B cell (primary cell): ENCODE results near the gene DDAH1. TPM values are rescaled to one million over a fixed set of nuclear protein-coding genes. Genes with fewer than 3 reads are reported as not detected.

Source experiments
- ATAC-seq: fragments of 200-7000 bp; cut with Tn5 transposase; one replicate; pipeline ENCODE4 v1.10.0; 2021; ENCODE audit warnings: low read depth, mild to moderate bottlenecking, moderate number of reproducible peaks, moderate library complexity
- CTCF ChIA-PET: fragments of 350-600 bp; sonication (Branson Sonifier 250); formaldehyde crosslinking; loops from one replicate; lab custom pipeline; 2021; ENCODE audit warnings: antibody characterized with exemption, inconsistent platforms; lab: Charles Lee
- POLR2A ChIA-PET: fragments of 350-600 bp; sonication (Branson Sonifier 250); formaldehyde crosslinking; loops from one replicate; lab custom pipeline; 2021; ENCODE audit warnings: antibody characterized with exemption; lab: Charles Lee
- DNase-seq: peaks from one replicate; pipeline ENCODE4 v3.0.0; 2013
- H2AFZ ChIP-seq: 2 replicates; pipeline ENCODE4 v1.6.1; 2012; ENCODE audit warnings: mild to moderate bottlenecking, low read depth, low read length; ENCODE audit not compliant: insufficient read depth, poor library complexity, severe bottlenecking
- H3K27ac ChIP-seq, 2 donors: 1 replicate in 1 of 2; 2 replicates in 1 of 2; pipeline ENCODE4 v1.5.1; 2012 to 2013; ENCODE audit warnings: low read length in 2 of 2, mild to moderate bottlenecking in 2 of 2, moderate library complexity in 1 of 2
- H3K27me3 ChIP-seq, 4 experiments: fragments of 200-600 bp in 1 of 4; sonication (generic) in 1 of 4; replicated peaks in 1 of 4; 1 replicate in 2 of 4; 2 replicates in 2 of 4; pipeline versions ENCODE4 v1.6.1 to v1.7.0; 2013 to 2016; ENCODE audit warnings: low read length in 3 of 4, mild to moderate bottlenecking in 2 of 4, mixed read lengths in 1 of 4, moderate library complexity in 1 of 4; ENCODE audit not compliant: insufficient read depth in 4 of 4, control insufficient read depth in 3 of 4; ENCODE audit errors: control extremely low read depth in 1 of 4
- H3K36me3 ChIP-seq, 2 experiments: replicated peaks in 1 of 2; 1 replicate in 1 of 2; 2 replicates in 1 of 2; pipeline versions ENCODE4 v1.6.1 to v1.7.1; 2013; ENCODE audit warnings: low read length in 1 of 2; ENCODE audit not compliant: insufficient read depth in 2 of 2, control insufficient read depth in 1 of 2; ENCODE audit errors: control extremely low read depth in 1 of 2, extremely low read depth in 1 of 2
- H3K4me1 ChIP-seq, 2 donors: fragments of 200-600 bp in 1 of 2; sonication (generic) in 1 of 2; 1 replicate in 1 of 2; 2 replicates in 1 of 2; pipeline versions ENCODE4 v1.5.1 to v1.6.1; 2013 to 2017; ENCODE audit warnings: low read length in 2 of 2; ENCODE audit not compliant: control insufficient read depth in 2 of 2, insufficient read depth in 2 of 2
- H3K4me2 ChIP-seq: replicated peaks from 2 replicates; pipeline ENCODE3; 2012; ENCODE audit warnings: mild to moderate bottlenecking, low read depth, low read length; ENCODE audit not compliant: poor library complexity, severe bottlenecking
- H3K4me3 ChIP-seq, 5 experiments: fragments of 200-600 bp in 1 of 5; sonication (generic) in 1 of 5; 1 replicate in 3 of 5; 2 replicates in 2 of 5; pipeline versions ENCODE4 v1.5.1 to v1.7.0; 2011 to 2016; ENCODE audit warnings: low read length in 4 of 5, mild to moderate bottlenecking in 4 of 5, low read depth in 2 of 5, control low read depth in 1 of 5, moderate library complexity in 1 of 5; ENCODE audit not compliant: insufficient read depth in 1 of 5; ENCODE audit errors: control extremely low read depth in 1 of 5, extremely low read depth in 1 of 5
- H3K79me2 ChIP-seq: fragments of 200-600 bp; sonication (generic); one replicate; pipeline ENCODE4 v1.6.0; 2016; ENCODE audit warnings: low read length; ENCODE audit not compliant: control insufficient read depth, insufficient read depth
- H3K9ac ChIP-seq: fragments of 200-600 bp; sonication (generic); 2 replicates; pipeline ENCODE4 v1.6.1; 2017; ENCODE audit warnings: mild to moderate bottlenecking, low read length, moderate library complexity
- H3K9me3 ChIP-seq, 3 donors: one replicate each; pipeline versions ENCODE4 v1.6.1 to v1.7.1; 2013; ENCODE audit warnings: low read length in 2 of 3; ENCODE audit not compliant: control insufficient read depth in 2 of 3, insufficient read depth in 1 of 3; ENCODE audit errors: control extremely low read depth in 1 of 3
- H4K20me1 ChIP-seq: 2 replicates; pipeline ENCODE4 v1.6.0; 2012; ENCODE audit warnings: mild to moderate bottlenecking, low read length; ENCODE audit not compliant: insufficient read depth, control insufficient read depth, poor library complexity, severe bottlenecking
- H3K27ac Mint-ChIP-seq: one replicate; pipeline ENCODE4 v1.8.0; 2021; ENCODE audit warnings: mixed read lengths
- H3K27me3 Mint-ChIP-seq: one replicate; pipeline ENCODE4 v1.8.0; 2021; ENCODE audit warnings: mixed read lengths
- H3K4me1 Mint-ChIP-seq: one replicate; pipeline ENCODE4 v1.8.0; 2021; ENCODE audit warnings: mixed read lengths
- H3K4me3 Mint-ChIP-seq: one replicate; pipeline ENCODE4 v1.8.0; 2021; ENCODE audit warnings: mixed read lengths
- H3K9me3 Mint-ChIP-seq: one replicate; pipeline ENCODE4 v1.8.0; 2022; ENCODE audit warnings: mixed read lengths; ENCODE audit not compliant: insufficient read depth
- CTCF ChIP-seq: fragments of 200-600 bp; IDR thresholded peaks from one replicate; pipeline ENCODE4 v1.8.0; 2022; ENCODE audit warnings: antibody characterized with exemption, mild to moderate bottlenecking
- EZH2 ChIP-seq: IDR thresholded peaks from 2 replicates; pipeline ENCODE4 v1.6.1; 2012; ENCODE audit warnings: borderline replicate concordance, low read depth, mild to moderate bottlenecking, moderate library complexity, low read length; ENCODE audit not compliant: insufficient read depth, poor library complexity, severe bottlenecking
- WGBS: methylation state at CpG from one replicate; pipeline ENCODE4 v1.1.5; 2013; ENCODE audit warnings: missing lambda C conversion rate; ENCODE audit not compliant: insufficient coverage; 5-methylcytosine and 5-hydroxymethylcytosine counted together
- intact Hi-C: fragments of 100-400 bp; cut with micrococcal nuclease; formaldehyde crosslinking; loops from one replicate; pipeline ENCODE4 v1.10.0; 2022
- polyA plus RNA-seq: library from polyadenylated mRNA; depleted of rRNA; stranded (reverse); fragments of >200 nt; gene quantifications from 2 replicates; pipeline ENCODE4 v1.2.3, GENCODE V29; 2012
- total RNA-seq, 2 donors: library from RNA; stranded (reverse); fragments of 120-200 nt in 1 of 2; gene quantifications; 1 replicate in 1 of 2; 2 replicates in 1 of 2; pipeline versions ENCODE4 v1.2.3 to v1.2.4, GENCODE V29; 2013 to 2022

The DDAH1 gene
- total and polyA plus RNA-seq, 2 donors (not counting 1 experiment from before 2014, with no cell fraction given), result 0.04 TPM; not detected in 1

DNA sequence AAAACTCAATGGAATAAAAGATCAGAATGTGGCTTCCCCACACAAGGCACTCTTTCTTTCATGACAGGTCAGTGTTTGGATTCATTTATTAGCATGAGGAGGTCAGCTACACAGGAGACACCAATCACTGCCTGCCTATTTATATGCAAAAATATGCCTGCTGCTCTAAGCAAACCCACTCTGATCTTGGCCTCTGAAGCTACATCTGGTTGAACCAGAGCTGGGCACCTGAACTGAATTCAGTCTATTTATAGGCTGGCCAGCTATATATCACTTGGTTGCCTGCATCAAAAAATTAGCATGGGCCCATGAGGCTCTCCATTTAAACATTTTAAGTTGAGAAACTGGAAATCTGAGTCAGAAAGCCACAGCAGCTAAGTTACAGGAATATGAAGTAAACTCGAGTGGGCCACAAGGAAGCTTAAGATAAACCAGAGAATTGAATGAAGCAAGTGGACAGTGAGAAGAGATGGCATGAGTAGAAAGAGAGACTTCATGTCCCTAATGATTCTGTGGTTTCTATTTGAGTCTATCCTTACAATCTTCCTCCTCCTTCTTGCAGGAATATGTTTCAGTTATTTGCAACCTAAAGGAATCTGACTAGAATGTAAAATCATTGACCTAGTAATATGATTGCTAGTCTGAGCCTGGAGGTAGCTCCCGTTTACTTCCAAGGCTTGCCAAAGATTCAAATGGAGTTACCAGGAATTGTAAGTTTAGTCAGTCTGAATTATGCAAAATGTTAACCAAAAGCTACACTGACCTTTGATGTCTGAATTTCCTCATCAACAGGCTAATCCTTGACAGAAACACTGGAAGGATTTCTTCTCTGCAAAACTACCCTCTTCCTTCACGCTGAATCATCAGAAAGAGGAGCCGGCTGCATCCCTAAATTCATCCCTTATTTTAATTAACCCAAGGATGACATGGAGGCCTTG, 17.7 kb downstream of the DDAH1 start:
- Histone ChIP-seq H3K27ac (no peak overlapping the region), H3K36me3 (no peaks in the 10 kb centered on the region), H3K9ac (no peak overlapping the region), H3K27me3 (no peaks in the 10 kb centered on the region), H3K79me2 (no peaks in the 10 kb centered on the region), H2AFZ (no peak overlapping the region), H4K20me1 (no peaks in the 10 kb centered on the region), H3K4me2 (no peak overlapping the region), H3K9me3 (no peaks in the 10 kb centered on the region), H3K4me3 (no peak overlapping the region), H3K4me1 (no peaks in the 10 kb centered on the region)
- ChIA-PET CTCF (no interaction called here), POLR2A (no interaction called here)
- Mint-ChIP-seq H3K27me3 (no peaks in the 10 kb centered on the region), H3K27ac (no peak overlapping the region), H3K4me1 (no peaks in the 10 kb centered on the region), H3K9me3 (no peaks in the 10 kb centered on the region), H3K4me3 (no peak overlapping the region)
- intact Hi-C loops, result no loop called here
- DNase-seq (no peak), ATAC-seq (no peak)
- TF ChIP-seq EZH2, result no peak
- no peak for TF ChIP-seq CTCF
- WGBS, result 90% methylated on average over 4 of the region's 4 CpGs

DNA sequence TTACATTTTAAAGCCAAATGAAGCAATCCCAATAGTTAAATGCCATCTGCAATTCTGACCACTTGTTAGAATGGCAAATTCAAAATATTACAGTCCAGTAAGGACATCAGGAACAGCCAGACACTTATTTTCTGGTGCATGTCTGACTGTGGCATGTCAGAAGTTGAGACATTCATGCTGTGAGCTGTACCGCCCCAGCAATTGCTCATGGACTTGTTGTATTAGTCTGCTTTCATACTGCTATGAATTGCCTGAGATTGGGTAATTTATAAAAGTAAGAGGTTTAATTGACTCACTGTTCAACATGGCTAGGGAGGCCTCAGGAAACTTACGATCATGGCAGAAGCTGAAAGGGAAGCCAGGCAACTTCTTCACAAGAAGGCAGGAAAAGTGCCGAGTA, 19.1 kb downstream of the DDAH1 start:
- H3K4me3 Mint-ChIP-seq, result no peak overlapping the region
- CTCF ChIA-PET, result no interaction called here

More for the DNA sequence above, 19.1 kb downstream of the DDAH1 start:
- intact Hi-C loops, result no loop called here
- Mint-ChIP-seq H3K27ac (no peak overlapping the region), H3K9me3 (peaks cover 2% of the 10 kb centered on the region), H3K4me1 (no peaks in the 10 kb centered on the region), H3K27me3 (no peaks in the 10 kb centered on the region)
- Histone ChIP-seq H4K20me1 (no peaks in the 10 kb centered on the region), H2AFZ (no peak overlapping the region), H3K27ac (no peak overlapping the region), H3K36me3 (no peaks in the 10 kb centered on the region), H3K4me1 (no peaks in the 10 kb centered on the region), H3K9ac (no peak overlapping the region), H3K27me3 (no peaks in the 10 kb centered on the region), H3K4me3 (no peak overlapping the region), H3K9me3 (no peaks in the 10 kb centered on the region), H3K79me2 (no peaks in the 10 kb centered on the region), H3K4me2 (no peak overlapping the region)
- POLR2A ChIA-PET, result no interaction called here
- DNase-seq, result no peak
- TF ChIP-seq CTCF (no peak), EZH2 (no peak)
- whole genome bisulfite sequencing, result 100% methylated on average over 1 of the region's 3 CpGs
- no peak for ATAC-seq
